Measurements from ENCODE around the gene MRTFA.

The MRTFA gene

DNA sequence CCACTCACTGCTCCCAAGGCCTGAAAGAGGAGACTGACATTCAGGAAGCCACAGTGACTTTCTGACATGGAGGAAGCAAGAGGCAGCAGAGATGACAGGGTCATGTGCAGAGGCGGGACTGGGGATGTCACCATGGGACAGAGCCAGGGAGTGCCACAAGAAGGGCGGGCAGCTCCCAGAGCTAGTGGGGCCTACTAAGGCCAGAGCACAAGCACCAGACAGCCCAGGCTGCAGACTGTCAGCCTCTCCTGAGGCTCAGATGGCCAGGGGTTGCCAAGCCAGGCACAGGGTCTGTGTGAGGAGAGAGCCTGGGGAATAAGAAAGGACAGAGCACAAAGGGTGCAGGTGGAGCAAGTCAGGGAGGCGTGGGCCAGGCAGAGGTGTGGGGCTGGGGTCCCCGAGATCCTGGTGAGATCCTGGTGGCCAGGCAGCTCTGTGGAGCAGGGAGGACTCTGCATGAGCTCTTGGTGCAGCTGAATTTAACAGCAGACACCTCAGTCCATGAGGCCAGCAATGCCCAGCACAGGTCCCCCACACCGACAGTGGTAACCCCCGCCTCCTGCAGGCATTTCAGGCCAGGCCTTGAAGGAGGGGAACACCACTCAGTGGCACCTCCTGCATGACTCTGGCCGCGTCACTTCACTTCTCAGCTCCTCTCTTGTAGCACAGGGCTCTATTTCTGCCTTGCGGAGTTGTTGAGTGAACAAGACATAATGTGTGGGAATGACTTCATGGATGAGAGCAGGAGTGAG is 213.8 kb downstream of the MRTFA start:
- DNase-seq: no peak

DNA sequence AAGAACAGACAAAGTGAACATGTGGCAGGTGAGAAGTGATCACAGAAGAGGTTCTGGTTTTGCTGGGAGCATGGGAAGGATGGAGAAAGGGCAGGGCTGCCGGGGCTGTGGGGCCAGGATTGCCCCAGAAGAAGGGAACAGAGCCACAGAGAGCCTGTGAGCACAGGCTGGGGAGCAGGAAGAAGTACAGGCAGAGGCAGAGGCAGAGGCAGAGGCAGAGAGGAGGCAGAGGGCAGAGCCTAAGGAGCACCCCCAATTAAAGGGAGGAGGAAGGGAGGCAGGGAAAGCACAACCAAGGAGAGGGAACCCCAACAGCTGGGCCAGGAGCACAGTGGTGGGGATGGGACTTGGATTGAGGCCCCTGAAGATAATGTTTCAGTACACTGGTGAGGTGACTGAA is 214.6 kb downstream of the MRTFA start:
- no peak for DNase-seq

DNA sequence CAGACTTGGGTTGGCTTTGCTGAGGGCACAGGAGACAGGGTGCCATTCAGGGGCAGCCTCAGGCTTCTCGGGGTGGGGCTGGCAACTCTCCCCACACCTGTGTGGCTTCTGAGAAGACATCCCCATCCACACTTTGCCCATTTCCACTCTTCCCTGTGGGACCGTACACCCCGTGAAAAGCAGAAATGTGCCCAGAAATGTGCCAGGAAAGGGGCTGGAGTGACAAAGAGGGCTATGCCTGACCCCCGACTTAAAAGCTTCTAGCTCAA is 215.5 kb downstream of the MRTFA start:
- DNase-seq: no peak

DNA sequence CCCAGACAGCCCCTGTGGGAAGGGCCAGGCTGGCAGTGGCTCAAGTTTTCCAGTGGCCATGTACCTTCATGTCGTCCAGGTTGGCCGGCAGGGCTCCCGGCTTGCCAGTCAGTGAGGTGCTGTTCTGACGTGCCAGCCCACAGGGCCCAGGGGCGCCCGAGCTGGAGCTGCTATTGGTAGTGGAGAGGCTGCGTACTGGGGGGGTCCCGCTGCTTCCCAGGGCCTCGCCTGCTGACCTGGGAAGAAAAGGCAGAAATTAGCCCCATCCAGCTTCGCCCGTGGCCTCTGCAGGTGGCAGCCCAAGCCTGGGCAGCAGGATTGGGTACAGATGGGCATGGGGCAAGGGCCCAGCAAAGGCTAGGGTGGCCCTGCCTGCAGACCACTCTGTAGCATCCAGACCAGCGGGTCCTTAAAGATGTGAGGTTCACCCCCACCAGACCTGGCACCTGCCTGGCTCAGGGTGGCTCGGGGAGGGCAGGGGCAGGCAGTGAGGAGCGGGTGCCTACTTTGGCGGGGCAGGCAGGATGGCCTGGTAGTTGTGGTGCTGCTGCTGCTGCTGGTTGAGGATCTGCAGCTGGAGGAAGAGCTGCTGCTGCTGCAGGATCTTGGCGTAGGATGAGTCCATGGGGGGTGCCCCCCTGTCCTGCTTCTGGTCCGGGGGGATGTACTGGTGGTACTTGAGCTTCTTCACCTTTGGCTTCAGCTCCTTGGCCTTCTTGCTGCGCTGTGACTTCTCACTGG is 216.0 kb downstream of the MRTFA start:
- no peak for DNase-seq

DNA sequence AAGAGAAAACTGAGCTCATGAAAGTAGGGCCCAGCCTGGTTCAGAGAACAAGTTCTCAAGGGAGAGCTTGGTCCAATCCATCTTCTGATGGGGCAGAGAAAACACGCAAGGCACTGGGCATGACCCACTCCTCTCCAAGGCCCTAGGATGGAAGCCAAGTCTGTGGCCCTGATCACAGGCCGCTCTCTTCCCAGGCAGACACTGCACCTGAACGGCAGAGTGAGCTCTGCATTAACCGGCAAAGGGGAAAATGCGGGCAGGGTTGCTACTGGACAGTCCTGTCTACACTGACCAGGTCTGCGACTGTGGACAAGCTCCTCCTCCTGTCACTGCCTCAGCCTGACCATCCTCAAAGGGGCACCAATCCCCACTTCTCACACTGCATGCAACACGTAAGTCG is 216.8 kb downstream of the MRTFA start:
- DNase-seq: no peak

DNA sequence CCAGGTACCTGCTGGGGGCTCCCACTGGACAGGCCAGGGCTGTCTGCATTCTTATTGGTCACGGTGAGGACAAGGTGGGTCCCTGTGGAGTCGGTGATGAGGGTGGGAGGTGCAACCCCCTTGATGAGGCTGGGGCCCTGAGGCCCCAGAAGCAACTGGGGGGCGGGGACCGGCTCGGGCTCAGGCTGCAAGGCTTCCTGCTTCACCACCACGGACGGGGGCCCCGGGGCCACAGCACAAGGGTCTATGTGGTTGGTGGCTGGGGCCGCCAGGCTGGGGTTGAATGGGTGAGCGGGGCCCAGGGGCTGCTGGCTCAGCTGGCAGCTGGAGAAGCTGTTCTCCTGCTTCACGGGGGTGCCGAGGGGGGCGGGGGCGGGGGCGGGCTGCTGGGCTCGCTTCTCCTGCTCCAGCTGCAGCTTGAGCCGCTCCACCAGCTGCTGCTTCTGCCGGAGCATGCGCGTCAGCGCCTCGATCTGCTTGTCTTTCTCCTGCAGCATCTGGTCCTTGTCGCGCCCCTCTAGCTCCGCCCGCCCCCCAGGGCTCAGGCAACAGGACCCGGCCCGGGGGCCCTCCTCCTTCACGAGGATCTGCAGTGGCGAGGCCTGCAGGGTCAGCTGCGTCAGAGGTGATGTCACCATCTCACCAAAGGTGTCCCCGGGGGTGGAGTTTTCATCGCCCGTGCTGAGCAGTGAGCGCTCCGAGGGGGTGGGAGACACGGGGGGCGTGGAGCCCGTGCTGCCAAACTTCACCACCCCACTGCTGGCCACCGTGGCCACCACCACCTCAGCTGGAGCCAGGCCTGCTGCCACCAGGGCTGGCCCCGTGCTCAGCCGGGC is 217.9 kb downstream of the MRTFA start:
- no peak for DNase-seq

DNA sequence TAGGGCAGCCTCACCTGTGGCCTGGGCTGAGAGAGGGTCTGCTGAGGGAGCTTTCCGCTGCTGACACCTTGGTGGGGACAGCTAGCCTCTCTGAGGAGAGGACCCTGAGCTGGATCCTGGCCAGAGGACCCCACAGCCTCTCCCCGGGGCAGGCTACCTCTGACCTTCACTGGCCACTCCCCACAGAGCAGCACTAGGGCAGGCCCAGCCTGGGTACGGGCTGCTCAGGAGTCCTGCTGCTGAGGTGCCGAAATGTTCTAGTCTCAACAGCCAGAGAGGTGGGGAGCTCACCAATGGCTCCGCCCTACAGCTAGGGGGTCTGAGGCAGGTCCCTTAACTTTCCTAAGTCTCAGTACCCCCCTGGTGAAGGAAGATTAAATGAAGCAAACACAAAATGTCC is 218.6 kb downstream of the MRTFA start:
- DNase-seq: no peak

- no peak for DNase-seq
Measured at GRCh38 chr22:40417041-40417440, 219.5 kb downstream of the MRTFA start.

GRCh38 chr22:40416636-40417035 is 219.9 kb downstream of the MRTFA start:
- no peak for DNase-seq

DNA sequence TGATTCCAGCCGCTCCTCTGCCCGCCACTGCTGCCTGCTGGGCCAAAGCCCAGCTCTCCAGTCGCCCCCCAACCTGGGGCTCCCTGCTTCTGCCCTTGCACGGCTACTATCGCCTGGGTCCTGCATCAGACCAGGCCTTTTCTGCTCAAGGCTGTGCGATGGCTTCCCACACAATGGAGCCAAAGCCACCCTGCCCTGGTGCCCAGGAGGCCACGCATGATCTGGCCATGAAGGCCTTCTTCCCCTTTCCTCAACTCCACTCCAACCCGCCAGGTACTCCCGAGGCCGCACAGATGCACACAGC is 220.3 kb downstream of the MRTFA start:
- no peak for DNase-seq

DNA sequence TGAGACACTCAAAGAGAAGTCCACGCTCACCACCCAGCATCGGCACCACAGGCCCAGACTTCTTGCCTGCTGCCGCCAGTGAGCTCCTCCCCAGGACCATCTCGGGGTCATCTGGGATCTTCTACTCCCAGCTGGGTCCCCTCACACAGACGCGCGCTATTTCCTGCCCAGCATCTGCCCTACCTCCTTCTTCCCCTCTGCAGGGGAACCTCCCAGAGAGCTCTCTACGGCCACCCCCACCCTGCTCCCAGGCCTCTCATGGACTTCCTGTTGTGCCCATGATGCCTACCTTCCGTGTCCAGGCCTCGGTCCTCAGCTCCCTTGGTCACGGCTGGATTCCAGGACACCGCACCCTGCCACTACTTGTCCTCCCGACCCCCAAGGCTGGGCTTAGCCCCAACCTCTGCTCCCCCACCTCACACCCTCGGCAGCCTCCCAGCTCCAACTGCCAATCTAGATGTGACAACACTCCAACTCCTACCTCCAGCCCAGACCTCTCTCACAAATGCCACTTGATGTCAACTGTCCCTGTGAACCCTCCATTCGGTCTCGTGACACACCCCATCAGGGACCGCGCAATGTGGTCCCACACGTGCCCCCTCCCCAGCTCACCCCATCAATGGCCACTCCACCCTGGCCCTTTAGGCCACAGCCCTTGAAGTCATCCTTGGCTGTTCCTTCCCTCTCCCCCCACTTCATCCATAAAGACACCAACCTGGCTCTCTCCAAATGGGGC is 220.8 kb downstream of the MRTFA start:
- DNase-seq: no peak

GRCh38 chr22:40414838-40415505 is 221.5 kb downstream of the MRTFA start:
- no peak for DNase-seq

DNA sequence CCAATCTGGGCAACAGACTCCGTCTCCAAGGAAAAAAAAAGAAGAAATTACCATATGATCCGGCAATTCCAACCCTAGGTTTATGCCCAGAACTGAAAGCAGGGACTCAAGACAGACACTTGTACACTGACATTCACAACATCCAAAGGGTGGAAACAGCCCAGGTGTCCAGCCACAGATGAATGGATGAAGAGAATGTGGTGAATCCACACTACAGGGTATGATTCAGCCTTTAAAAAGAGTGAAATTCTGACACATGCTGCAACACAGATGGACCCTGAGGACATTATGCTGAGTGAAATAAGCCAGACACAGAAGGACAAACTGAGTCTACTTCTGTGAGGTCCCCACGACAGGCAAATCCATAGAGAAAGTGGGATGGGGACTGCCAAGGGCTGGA is 222.2 kb downstream of the MRTFA start:
- DNase-seq: no peak

DNA sequence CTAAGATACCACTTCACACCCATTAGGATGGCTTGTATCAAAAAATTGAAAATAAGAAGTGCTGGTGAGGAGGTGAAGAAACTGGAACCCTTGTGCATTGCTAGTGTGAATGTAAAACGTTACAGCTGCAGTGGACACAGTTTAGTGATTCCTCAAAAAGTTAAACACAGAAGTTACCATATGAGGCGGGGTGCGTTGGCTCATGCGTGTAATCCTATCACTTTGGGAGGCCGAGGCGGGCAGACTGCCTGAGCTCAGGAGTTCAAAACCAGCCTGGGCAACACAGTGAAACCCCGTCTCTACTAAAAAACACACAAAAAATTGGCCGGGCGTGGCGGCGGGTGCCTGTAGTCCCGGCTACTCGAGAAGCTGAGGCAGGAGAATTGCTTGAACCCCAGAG is 222.6 kb downstream of the MRTFA start:
- DNase-seq: no peak

GRCh38 chr22:40412441-40412840 is 224.1 kb downstream of the MRTFA start:
- peak in 1 of 5 experiments; percentile 58 for DNase-seq

DNA sequence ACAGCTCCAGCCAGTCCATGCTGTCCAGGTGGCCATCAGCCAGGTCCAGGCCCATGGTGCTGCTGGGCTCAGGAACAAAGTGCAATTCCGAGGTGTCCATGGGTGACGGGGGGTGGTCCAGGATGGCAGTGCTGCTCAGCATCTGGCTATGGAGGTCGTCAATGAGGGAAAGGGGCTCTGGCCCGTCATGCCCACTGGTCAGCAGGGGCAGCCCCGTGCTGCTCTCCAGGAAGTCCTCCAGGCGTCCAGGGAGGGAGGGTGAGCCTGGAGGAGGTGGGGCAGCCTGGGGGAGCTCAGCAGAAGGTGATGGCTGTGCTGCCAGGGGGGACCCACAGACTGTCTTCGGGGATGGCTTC is 225.0 kb downstream of the MRTFA start:
- no peak for DNase-seq

DNA sequence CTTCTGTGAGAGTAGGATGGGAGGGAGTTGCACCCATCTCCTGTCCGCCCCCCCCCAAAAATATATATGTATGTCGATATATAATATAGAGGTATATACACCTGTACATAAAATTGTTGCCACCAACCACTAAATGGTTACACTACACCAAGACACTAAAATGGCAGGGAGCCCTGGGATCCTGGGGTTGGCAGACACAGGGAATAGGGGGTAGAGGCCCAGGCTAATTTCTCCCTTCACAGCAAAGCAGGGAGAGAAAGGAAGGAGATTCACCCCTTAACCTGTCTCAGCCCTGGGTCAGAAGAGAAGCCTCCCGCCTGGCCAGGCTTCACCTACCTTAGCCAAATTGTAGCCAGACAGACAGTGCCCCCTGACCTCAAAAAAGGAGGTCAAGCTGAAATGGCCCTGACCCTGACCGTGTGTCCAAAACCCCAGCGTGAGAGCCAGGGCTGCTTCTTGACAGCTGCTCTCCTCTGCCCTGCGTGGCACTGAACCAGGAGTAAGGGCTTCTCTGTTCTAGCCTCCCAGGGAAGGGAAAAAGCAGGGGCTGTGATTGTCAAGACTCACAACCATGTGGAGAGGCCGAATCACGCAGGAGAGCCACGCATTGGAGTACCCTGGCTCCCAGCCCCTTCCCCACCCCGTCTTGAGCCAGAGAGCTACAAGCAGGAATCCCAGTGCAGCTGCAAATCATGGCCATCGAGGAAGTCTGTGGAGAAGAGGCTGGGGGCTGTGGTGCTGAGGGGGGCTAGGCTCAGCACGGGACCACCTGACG is 225.6 kb downstream of the MRTFA start:
- DNase-seq: no peak

DNA sequence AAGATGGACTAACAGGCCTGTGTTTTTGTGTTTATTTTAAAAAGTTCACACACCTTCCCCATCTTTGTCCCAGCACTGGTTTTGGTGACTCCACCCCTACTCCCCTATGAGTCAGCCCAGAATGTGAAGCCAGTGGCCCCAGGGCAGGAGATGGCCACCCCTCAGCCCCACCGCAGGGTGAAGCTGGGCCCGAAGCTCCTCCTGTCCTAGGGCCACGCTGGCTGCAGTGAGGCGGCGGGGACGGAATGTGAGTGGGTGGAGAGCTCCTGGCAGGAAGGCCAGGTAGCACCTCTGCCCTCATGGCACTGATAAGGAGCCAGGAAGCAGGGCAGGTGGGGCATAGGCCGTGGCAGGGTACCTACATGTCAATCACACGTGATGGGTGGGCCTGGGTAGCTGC is 226.2 kb downstream of the MRTFA start:
- DNase-seq: no peak

- no peak for DNase-seq
Measured at GRCh38 chr22:40409613-40410113, 226.9 kb downstream of the MRTFA start.

GRCh38 chr22:40408718-40409612 is 227.6 kb downstream of the MRTFA start:
- no peak for DNase-seq
